Uterus (tissue), 2 donors: ENCODE measurements around the gene HCN1.

Source experiments
- CTCF ChIP-seq, 4 experiments: fragments of 200-600 bp in 2 of 4; fragments of 450-650 bp in 2 of 4; sonication (generic) in 2 of 4; IDR thresholded peaks; one replicate each; pipeline ENCODE4 v1.5.1; 2016 to 2019; ENCODE audit warnings: antibody characterized with exemption in 4 of 4, mild to moderate bottlenecking in 2 of 4, moderate library complexity in 1 of 4
- POLR2A ChIP-seq, 2 donors: fragments of 450-650 bp; IDR thresholded peaks; one replicate each; pipeline ENCODE4 v1.6.1; 2016; ENCODE audit warnings: antibody characterized with exemption in 2 of 2, mild to moderate bottlenecking in 1 of 2, moderate library complexity in 1 of 2

GRCh38 chr5:45260292-45260691 is 435.9 kb downstream of the HCN1 start:
- TF ChIP-seq CTCF (IDR thresholded peaks at IDR 0.05) (no peak), POLR2A (IDR thresholded peaks at IDR 0.05) (no peak)
